OCI-LY3 (cell line): ENCODE measurements around the gene MRPS2.
"Not testable (repeated sequence)": the region's sequence is repeated elsewhere in the genome, so short reads cannot be mapped to it uniquely, and the experiment has no call there.

Experiments used
- CTCF ChIP-seq: fragments of 200-600, 300-600 bp; sonication (generic); IDR thresholded peaks from 2 replicates; pipeline ENCODE4 v1.5.1; 2014; ENCODE audit warnings: antibody characterized with exemption, low read length, low read depth
- EZH2phosphoT487 ChIP-seq: fragments of 200-600 bp; shearing (Covaris generic); IDR thresholded peaks from 2 replicates; pipeline ENCODE4 v1.6.1; 2018; ENCODE audit warnings: antibody characterized with exemption, mixed run types, low read depth

GRCh38 chr9:135534192-135534711 lies 33.8 kb downstream of the MRPS2 start:
- TF ChIP-seq EZH2phosphoT487, CTCF: not testable (repeated sequence)
